Astrocyte of the cerebellum (primary cell): ENCODE measurements around the gene TRIM44.

ENCODE experiments used
- DNase-seq: peaks from one replicate; pipeline ENCODE4 v3.0.0-alpha.2; 2011; ENCODE audit warnings: low read depth
- H3K4me3 ChIP-seq: 2 replicates; pipeline ENCODE4 v1.5.1; 2011; ENCODE audit warnings: mild to moderate bottlenecking, low read depth, low read length, moderate library complexity
- CTCF ChIP-seq: IDR thresholded peaks from 2 replicates; pipeline ENCODE4 v1.5.1; 2012; ENCODE audit warnings: low read length, low read depth, moderate library complexity, mild to moderate bottlenecking; ENCODE audit errors: missing control alignments
- in situ Hi-C: cut with HindIII; loops from 2 replicates; pipeline ENCODE4 v1.10.0; 2017; ENCODE audit warnings: low sequenced_read_pairs

The TRIM44 gene

GRCh38 chr11:35814081-35814695 is 151.6 kb downstream of the TRIM44 start:
- DNase-seq = peak; percentile 57

DNA sequence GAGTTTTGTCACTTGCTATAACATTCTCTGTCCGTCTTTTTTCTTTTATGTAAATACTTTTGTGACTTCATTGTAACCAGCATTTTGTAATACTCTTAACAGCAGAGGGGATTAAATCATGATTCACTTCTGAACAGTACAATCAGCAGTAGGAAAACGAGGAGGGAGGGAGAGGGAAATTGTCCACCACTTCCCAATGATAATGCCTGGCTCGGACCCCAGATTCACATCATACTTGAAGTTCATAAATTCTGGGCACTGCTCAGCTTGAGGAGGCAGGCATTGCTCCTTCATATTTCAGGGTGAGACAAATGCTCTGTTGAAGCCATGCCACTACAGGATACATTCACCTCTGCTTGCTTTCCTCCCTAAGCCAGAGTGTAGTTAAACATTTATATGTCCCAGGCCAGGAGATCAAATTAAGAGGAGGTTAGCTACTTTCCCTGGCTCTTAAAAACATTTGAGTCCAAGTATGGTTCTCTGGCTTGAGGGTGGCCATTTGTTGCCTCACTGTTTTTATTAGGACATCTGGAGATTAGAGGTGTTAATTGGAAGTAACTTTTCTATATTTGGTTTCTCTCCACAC is 152.2 kb downstream of the TRIM44 start:
- in situ Hi-C loops = loop anchor here (5.0 to 25.0 kb wide), 5 partner anchors 48 to 647 kb away; no protein-coding TSS in a partner anchor
- no peak for TF ChIP-seq CTCF
- no peak for DNase-seq

More at GRCh38 chr11:35814081-35814695, 151.6 kb downstream of the TRIM44 start:
- in situ Hi-C loops = loop anchor here (25.0 kb wide), 2 partner anchors 177 to 648 kb away; no protein-coding TSS in a partner anchor
- no peak for TF ChIP-seq CTCF
- H3K4me3 ChIP-seq = no peak overlapping the region

GRCh38 chr11:35815556-35816315 is 153.2 kb downstream of the TRIM44 start:
- in situ Hi-C loops = loop anchor here (5.0 to 25.0 kb wide), 5 partner anchors 48 to 647 kb away; no protein-coding TSS in a partner anchor
- TF ChIP-seq CTCF = no peak

More for the DNA sequence above, 152.2 kb downstream of the TRIM44 start:
- H3K4me3 ChIP-seq = no peak overlapping the region

DNA sequence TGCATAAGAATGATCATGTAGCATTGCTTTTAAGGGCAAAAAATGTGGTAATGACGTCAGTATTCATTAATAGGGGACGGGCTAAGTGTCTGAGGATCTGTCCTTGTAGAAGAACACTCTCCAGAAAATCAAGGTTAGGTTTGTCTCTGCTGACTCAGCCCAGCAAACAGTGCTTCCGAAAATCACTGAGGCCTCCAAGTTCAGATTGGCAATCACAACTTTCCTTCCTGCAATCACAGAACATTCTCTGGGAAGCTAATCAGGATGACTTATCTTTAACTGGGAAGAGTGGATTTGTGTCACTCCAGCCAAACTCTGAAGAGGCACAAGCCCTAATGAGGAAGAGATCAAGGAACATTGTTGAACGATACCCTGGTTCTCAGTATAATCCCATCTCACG is 158.0 kb downstream of the TRIM44 start:
- no peak for DNase-seq

More at GRCh38 chr11:35815556-35816315, 153.2 kb downstream of the TRIM44 start:
- no peak for DNase-seq
- no peak overlapping the region for H3K4me3 ChIP-seq

GRCh38 chr11:35822815-35823495 is 160.4 kb downstream of the TRIM44 start:
- no peak overlapping the region for H3K4me3 ChIP-seq
- in situ Hi-C loops = loop anchor here (25.0 kb wide), 2 partner anchors 186 to 639 kb away; no protein-coding TSS in a partner anchor
- no peak for DNase-seq
- no peak for TF ChIP-seq CTCF

More for the DNA sequence above, 158.0 kb downstream of the TRIM44 start:
- in situ Hi-C loops = loop anchor here (25.0 kb wide), 2 partner anchors 183 to 642 kb away; no protein-coding TSS in a partner anchor
- no peak for TF ChIP-seq CTCF
- no peak overlapping the region for H3K4me3 ChIP-seq
